K562 (cell line): ENCODE data around the gene DDX60. TPM values are rescaled to one million over a fixed set of nuclear protein-coding genes. Genes with fewer than 3 reads are reported as not detected.

Experiments used
- ATAC-seq: fragments of 200-7000 bp; cut with Tn5 transposase; 3 replicates; pipeline ENCODE4 v1.9.1; 2020; ENCODE audit warnings: moderate library complexity
- BruUV-seq: library from RNA; stranded (reverse); fragments of 400-500 nt; replicated peaks from 2 replicates; lab custom pipeline; 2021; lab: Mats Ljungman, UMichigan
- CTCF ChIA-PET: fragments of 300-600 bp; formaldehyde crosslinking; extraction: SDS; loops from one replicate; lab custom pipeline; 2021; ENCODE audit warnings: low intra/inter-chr PET ratio; lab: Yijun Ruan, JAX
- POLR2A ChIA-PET: fragments of 300-600, 350-650 bp; sonication (Branson Sonifier 250); formaldehyde crosslinking; extraction: SDS; loops from one replicate; lab custom pipeline; 2021; ENCODE audit warnings: antibody characterized with exemption, inconsistent platforms; lab: Yijun Ruan, JAX
- DNase-seq, 4 experiments: peaks; one replicate each; pipeline versions ENCODE4 v3.0.0 to v3.0.0-alpha.2; 2011 to 2018; ENCODE audit warnings: low spot score in 3 of 4, mixed read lengths in 3 of 4; ENCODE audit errors: extremely low read depth in 1 of 4
- FAIRE-seq: peaks from 2 replicates; lab custom pipeline; 2011; peaks lifted over from hg19 to GRCh38; lab: Jason Lieb, UNC
- H2AFZ ChIP-seq: 2 replicates; pipeline ENCODE4 v1.6.0; 2011; ENCODE audit warnings: low read depth, low read length, control low read depth, inconsistent platforms
- H3K27ac ChIP-seq: fragments of 200-600 bp; 3 replicates; pipeline ENCODE4 v1.8.0; 2011; ENCODE audit warnings: low read depth, mild to moderate bottlenecking, control low read depth, inconsistent platforms, low read length, moderate library complexity, mixed read lengths; ENCODE audit errors: extremely low read depth
- H3K27me3 ChIP-seq, 2 experiments: fragments of 300-600 bp in 1 of 2; 2 replicates in 1 of 2; 3 replicates in 1 of 2; pipeline versions ENCODE4 v1.6.0 to v1.8.0; 2011; ENCODE audit warnings: inconsistent platforms in 2 of 2, low read length in 2 of 2, mild to moderate bottlenecking in 1 of 2, mixed read lengths in 1 of 2, moderate library complexity in 1 of 2; ENCODE audit not compliant: control insufficient read depth in 2 of 2, insufficient read depth in 2 of 2
- H3K36me3 ChIP-seq: fragments of 300-600 bp; 3 replicates; pipeline ENCODE4 v1.8.0; 2011; ENCODE audit warnings: mild to moderate bottlenecking, low read length, inconsistent platforms; ENCODE audit not compliant: control insufficient read depth, insufficient read depth
- H3K4me1 ChIP-seq, 2 experiments: fragments of 200-600 bp in 1 of 2; replicated peaks in 1 of 2; 2 replicates in 1 of 2; 3 replicates in 1 of 2; pipeline versions ENCODE4 v1.5.1 to v1.8.0; 2011; ENCODE audit warnings: inconsistent platforms in 2 of 2, low read length in 2 of 2, mild to moderate bottlenecking in 1 of 2, mixed read lengths in 1 of 2, moderate library complexity in 1 of 2; ENCODE audit not compliant: control insufficient read depth in 2 of 2, insufficient read depth in 2 of 2
- H3K4me2 ChIP-seq: 2 replicates; pipeline ENCODE4 v1.6.1; 2011; ENCODE audit warnings: low read length, control low read depth, inconsistent platforms, mixed read lengths; ENCODE audit not compliant: insufficient read depth
- H3K4me3 ChIP-seq: fragments of 200-600 bp; sonication (generic), shearing (Covaris generic); 2 replicates; pipeline ENCODE4 v1.5.1; 2016; ENCODE audit warnings: control low read depth, inconsistent platforms
- H3K79me2 ChIP-seq: fragments of 200-600 bp; 3 replicates; pipeline ENCODE4 v1.8.0; 2011; ENCODE audit warnings: low read length, inconsistent platforms; ENCODE audit not compliant: control insufficient read depth, insufficient read depth
- H3K9ac ChIP-seq, 2 experiments: 2 replicates each; pipeline versions ENCODE4 v1.6.0 to v1.6.1; 2011; ENCODE audit warnings: low read depth in 2 of 2, low read length in 2 of 2, control low read depth in 1 of 2, inconsistent platforms in 1 of 2, mild to moderate bottlenecking in 1 of 2, mixed read lengths in 1 of 2; ENCODE audit not compliant: insufficient read depth in 1 of 2
- H3K9me1 ChIP-seq: one replicate; pipeline ENCODE4 v1.6.0; 2011; ENCODE audit warnings: inconsistent platforms, mild to moderate bottlenecking, low read length, moderate library complexity; ENCODE audit not compliant: control insufficient read depth, insufficient read depth
- H3K9me3 ChIP-seq: replicated peaks from 2 replicates; pipeline ENCODE4 v1.5.1; 2011; ENCODE audit warnings: low read depth, low read length, inconsistent platforms; ENCODE audit not compliant: control insufficient read depth, insufficient read depth
- H4K20me1 ChIP-seq: replicated peaks from 2 replicates; pipeline ENCODE4 v1.6.1; 2011; ENCODE audit warnings: low read length, inconsistent platforms, mixed read lengths; ENCODE audit not compliant: control insufficient read depth, insufficient read depth
- BRD4 ChIP-seq: fragments of 200-600 bp; sonication (generic); IDR thresholded peaks from 2 replicates; pipeline ENCODE4 v1.6.1; 2017; ENCODE audit warnings: inconsistent platforms
- BRD9 ChIP-seq: fragments of 450-650 bp; IDR thresholded peaks from 2 replicates; pipeline ENCODE4 v1.6.1; 2018; ENCODE audit warnings: low read depth; ENCODE audit not compliant: partially characterized antibody
- ELF4 ChIP-seq: fragments of 450-650 bp; formaldehyde crosslinking; IDR thresholded peaks from 2 replicates; pipeline ENCODE4 v1.4.0; 2022; ENCODE audit warnings: missing genetic modification characterization
- GATAD2A ChIP-seq: fragments of 450-650 bp; IDR thresholded peaks from 2 replicates; pipeline ENCODE4 v1.6.1; 2017
- HNRNPL ChIP-seq: fragments of 200-400 bp; formaldehyde crosslinking; IDR thresholded peaks from 2 replicates; pipeline ENCODE4 v1.6.1; 2017; ENCODE audit warnings: low read depth, mild to moderate bottlenecking, low read length
- MEF2A ChIP-seq: IDR thresholded peaks from 2 replicates; pipeline ENCODE4 v1.6.1; 2011; ENCODE audit warnings: low read depth, mild to moderate bottlenecking, low read length, moderate library complexity; ENCODE audit not compliant: control insufficient read depth
- NCOA1 ChIP-seq: fragments of 450-650 bp; IDR thresholded peaks from 2 replicates; pipeline ENCODE4 v1.6.1; 2016; ENCODE audit warnings: low read depth
- NONO ChIP-seq, 2 experiments: fragments of 200-400 bp in 1 of 2; fragments of 450-650 bp in 1 of 2; formaldehyde crosslinking in 1 of 2; IDR thresholded peaks; 2 replicates each; pipeline ENCODE4 v1.6.1; 2017; ENCODE audit warnings: low read depth in 2 of 2, mild to moderate bottlenecking in 2 of 2, moderate library complexity in 2 of 2, low read length in 1 of 2
- NR0B1 ChIP-seq: fragments of 450-650 bp; IDR thresholded peaks from one replicate; pipeline ENCODE4 v1.6.1; 2018; ENCODE audit warnings: mild to moderate bottlenecking, moderate library complexity; ENCODE audit not compliant: partially characterized antibody
- NRF1 ChIP-seq, 2 experiments: fragments of 450-650 bp; IDR thresholded peaks in 1 of 2; conservative IDR thresholded peaks in 1 of 2; 2 replicates each; pipeline ENCODE4 v1.6.1; 2014; ENCODE audit warnings: mild to moderate bottlenecking in 2 of 2
- PML ChIP-seq: IDR thresholded peaks from 2 replicates; pipeline ENCODE4 v1.6.1; 2012; ENCODE audit warnings: low read length, inconsistent platforms
- RBBP5 ChIP-seq: fragments of 200-600 bp; sonication (generic); IDR thresholded peaks from 2 replicates; pipeline ENCODE4 v1.6.1; 2012; ENCODE audit warnings: borderline replicate concordance, mild to moderate bottlenecking, low read length, control low read depth, inconsistent platforms; ENCODE audit not compliant: insufficient read depth, poor library complexity, severe bottlenecking
- SMAD3 ChIP-seq: fragments of 450-650 bp; formaldehyde crosslinking; conservative IDR thresholded peaks from 2 replicates; pipeline ENCODE4 v1.4.0; 2020; ENCODE audit warnings: mild to moderate bottlenecking
- ZNF507 ChIP-seq: conservative IDR thresholded peaks from 2 replicates; pipeline ENCODE4 v1.6.1; 2017; ENCODE audit warnings: missing genetic modification characterization, missing compliant biosample characterization
- ZNF586 ChIP-seq: fragments of 450-650 bp; formaldehyde crosslinking; conservative IDR thresholded peaks from 2 replicates; pipeline ENCODE4 v1.4.0; 2020; ENCODE audit warnings: mild to moderate bottlenecking, moderate library complexity
- WGBS: fragments of 100-300 bp; shearing (Covaris generic); methylation state at CpG from one replicate; pipeline ENCODE4 v1.1.6; 2016; ENCODE audit warnings: low coverage, mixed read lengths; ENCODE audit not compliant: insufficient coverage; ENCODE audit errors: missing lambda C conversion rate; 5-methylcytosine and 5-hydroxymethylcytosine counted together
- in situ Hi-C: fragments of 300-500 bp; cut with MboI; formaldehyde crosslinking; loops from 4 replicates; pipeline ENCODE4 v1.15.0; 2018; ENCODE audit warnings: inconsistent platforms, mixed read lengths
- intact Hi-C: fragments of 100-400 bp; cut with micrococcal nuclease; formaldehyde crosslinking; loops from 2 replicates; pipeline ENCODE4 v1.14.2; 2022
- polyA plus RNA-seq, 8 experiments: library from polyadenylated mRNA; depleted of rRNA in 4 of 8; stranded (reverse) in 5 of 8; unstranded in 3 of 8; fragments of >200 nt; fragmentation: Nextera tagmentation in 2 of 8; fragmentation: Illumina TruSeq in 1 of 8; extraction: Ambion mirVana in 2 of 8; extraction: Trizol in 1 of 8; gene quantifications; 2 replicates each; pipeline versions ENCODE4 v1.2.1 to v1.2.3, GENCODE V29; 2011 to 2014; ENCODE audit warnings: inconsistent platforms in 1 of 8, missing spikeins in 1 of 8
- total RNA-seq, 7 experiments: library from RNA; depleted of rRNA in 6 of 7; stranded (reverse); fragments of >200 nt in 6 of 7; fragmentation: Illumina TruSeq in 2 of 7; extraction: Trizol in 2 of 7; gene quantifications; 2 replicates each; pipeline versions ENCODE4 v1.2.1 to v1.2.3, GENCODE V29; 2011 to 2021; ENCODE audit warnings: low replicate concordance in 1 of 7
- TF ChIP-seq, protein P1 (sequence below): sonication (generic); formaldehyde crosslinking; IDR thresholded peaks from 2 replicates; pipeline ENCODE4 v1.8.0; 2022; ENCODE audit warnings: missing genetic modification reagents, mild to moderate bottlenecking, moderate library complexity, borderline replicate concordance
- TF ChIP-seq, protein P2 (sequence below): fragments of 250-450 bp; sonication (Bioruptor Pico); IDR thresholded peaks from 2 replicates; pipeline ENCODE4 v1.8.0; 2022; ENCODE audit warnings: moderate library complexity, mild to moderate bottlenecking, inconsistent platforms

Gene DDX60
- total and polyA plus RNA-seq, 9 of the 15 experiments (the other 6 are each of a cell fraction or from before 2014, with no cell fraction given): 0.06 to 0.25 (median 0.13) TPM

GRCh38 chr4:168167714-168168284 lies 150.8 kb downstream of the DDX60 start:
- no peak overlapping the region for H3K4me3 ChIP-seq
- WGBS: 0% methylated on average over 6 of the region's 6 CpGs
- no peaks in the 10 kb centered on the region for H4K20me1 ChIP-seq
- H3K4me1 ChIP-seq: no peaks in the 10 kb centered on the region
- CTCF ChIA-PET: no interaction called here
- no peaks in the 10 kb centered on the region for H3K27me3 ChIP-seq
- DNase-seq: no peak
- intact Hi-C loops: no loop called here
- ATAC-seq: no peak
- H3K9me3 ChIP-seq: no peaks in the 10 kb centered on the region
- BruUV-seq: no TSS peak
- no peak for TF ChIP-seq HNRNPL
- TF ChIP-seq BRD9: no peak
- TF ChIP-seq RBBP5: no peak
- TF ChIP-seq NCOA1: no peak
- TF ChIP-seq BRD4: no peak
- no peak for TF ChIP-seq GATAD2A
- no peak for TF ChIP-seq NRF1 (conservative IDR thresholded peaks at IDR 0.05 in 1 of 2, IDR thresholded peaks at IDR 0.05 in 1 of 2)
- no peak for TF ChIP-seq ZNF507 (tag)
- TF ChIP-seq PML: no peak
- no peak for TF ChIP-seq NR0B1
- no peak for TF ChIP-seq ELF4 (CRISPR knock-in tag)
- TF ChIP-seq ZNF586 (CRISPR knock-in tag): no peak
- TF ChIP-seq, protein P1, sequence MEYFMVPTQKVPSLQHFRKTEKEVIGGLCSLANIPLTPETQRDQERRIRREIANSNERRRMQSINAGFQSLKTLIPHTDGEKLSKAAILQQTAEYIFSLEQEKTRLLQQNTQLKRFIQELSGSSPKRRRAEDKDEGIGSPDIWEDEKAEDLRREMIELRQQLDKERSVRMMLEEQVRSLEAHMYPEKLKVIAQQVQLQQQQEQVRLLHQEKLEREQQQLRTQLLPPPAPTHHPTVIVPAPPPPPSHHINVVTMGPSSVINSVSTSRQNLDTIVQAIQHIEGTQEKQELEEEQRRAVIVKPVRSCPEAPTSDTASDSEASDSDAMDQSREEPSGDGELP (CRISPR knock-in tag): no peak
- TF ChIP-seq MEF2A: no peak
- TF ChIP-seq, protein P2, sequence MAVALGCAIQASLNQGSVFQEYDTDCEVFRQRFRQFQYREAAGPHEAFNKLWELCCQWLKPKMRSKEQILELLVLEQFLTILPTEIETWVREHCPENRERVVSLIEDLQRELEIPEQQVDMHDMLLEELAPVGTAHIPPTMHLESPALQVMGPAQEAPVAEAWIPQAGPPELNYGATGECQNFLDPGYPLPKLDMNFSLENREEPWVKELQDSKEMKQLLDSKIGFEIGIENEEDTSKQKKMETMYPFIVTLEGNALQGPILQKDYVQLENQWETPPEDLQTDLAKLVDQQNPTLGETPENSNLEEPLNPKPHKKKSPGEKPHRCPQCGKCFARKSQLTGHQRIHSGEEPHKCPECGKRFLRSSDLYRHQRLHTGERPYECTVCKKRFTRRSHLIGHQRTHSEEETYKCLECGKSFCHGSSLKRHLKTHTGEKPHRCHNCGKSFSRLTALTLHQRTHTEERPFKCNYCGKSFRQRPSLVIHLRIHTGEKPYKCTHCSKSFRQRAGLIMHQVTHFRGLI (CRISPR knock-in tag): no peak
- TF ChIP-seq NONO (IDR thresholded peaks at IDR 0.05; ENCODE audit: low read depth in 2 of 2, low read length in 1 of 2): no peak
- TF ChIP-seq SMAD3 (CRISPR knock-in tag): no peak
- TF ChIP-seq, all 486 proteins: peak for 0
- FAIRE-seq: no peak
- Histone ChIP-seq H3K9ac (no peak overlapping the region), H3K27ac (no peak overlapping the region), H2AFZ (no peak overlapping the region), H3K4me2 (no peak overlapping the region), H3K36me3 (no peaks in the 10 kb centered on the region), H3K9me1 (no peaks in the 10 kb centered on the region), H3K79me2 (no peaks in the 10 kb centered on the region)
- in situ Hi-C loops: no loop called here
- POLR2A ChIA-PET: no interaction called here
